Retinal pigment epithelial cell (primary cell): ENCODE measurements around the gene BANP.
"Not testable (repeated sequence)": the region's sequence is repeated elsewhere in the genome, so short reads cannot be mapped to it uniquely, and the experiment has no call there.

Experiments used
- DNase-seq: peaks from one replicate; pipeline ENCODE4 v3.0.0-alpha.2; 2010; ENCODE audit warnings: low read depth
- H3K4me3 ChIP-seq: 2 replicates; pipeline ENCODE4 v1.5.1; 2011; ENCODE audit warnings: mild to moderate bottlenecking, low read length, control low read depth, moderate library complexity
- CTCF ChIP-seq: conservative IDR thresholded peaks from 2 replicates; pipeline ENCODE4 v1.5.1; 2011; ENCODE audit warnings: low read depth, low read length, control low read depth, inconsistent platforms

Gene BANP

GRCh38 chr16:87950765-87951551, at the start of gene BANP:
BANP (plus strand) TSS chr16:87951434; CDS start chr16:87975116, 23,682 bp downstream.
- peak; percentile 99 for DNase-seq
- TF ChIP-seq CTCF: peak; percentile 58

GRCh38 chr16:87904963-87905362, 46.3 kb upstream of the BANP start:
- DNase-seq, H3K4me3 ChIP-seq: not testable (repeated sequence)

More at GRCh38 chr16:87950765-87951551, at the start of gene BANP:
- peak within 1 kb of the TSS; percentile 84 for H3K4me3 ChIP-seq

- not testable (repeated sequence) for DNase-seq
Observed at GRCh38 chr16:87905521-87905920, 45.7 kb upstream of the BANP start.

GRCh38 chr16:87908101-87908500, 43.1 kb upstream of the BANP start:
- not testable (repeated sequence) for DNase-seq, H3K4me3 ChIP-seq

More at GRCh38 chr16:87905521-87905920, 45.7 kb upstream of the BANP start:
- H3K4me3 ChIP-seq: not testable (repeated sequence)

- not testable (repeated sequence) for DNase-seq, H3K4me3 ChIP-seq
- peak; percentile 87 for TF ChIP-seq CTCF
Observed at GRCh38 chr16:87909203-87909935, 41.9 kb upstream of the BANP start.

- not testable (repeated sequence) for DNase-seq, H3K4me3 ChIP-seq
Observed at GRCh38 chr16:87911106-87911763, 40.0 kb upstream of the BANP start.

GRCh38 chr16:87912691-87913090, 38.5 kb upstream of the BANP start:
- DNase-seq: not testable (repeated sequence)

GRCh38 chr16:87914021-87914725, 37.1 kb upstream of the BANP start:
- not testable (repeated sequence) for DNase-seq, H3K4me3 ChIP-seq

More at GRCh38 chr16:87912691-87913090, 38.5 kb upstream of the BANP start:
- H3K4me3 ChIP-seq: not testable (repeated sequence)

GRCh38 chr16:87914812-87915211, 36.4 kb upstream of the BANP start:
- TF ChIP-seq CTCF: no peak
- no peak overlapping the region for H3K4me3 ChIP-seq
- no peak for DNase-seq

- DNase-seq: no peak
- no peak overlapping the region for H3K4me3 ChIP-seq
- no peak for TF ChIP-seq CTCF
Observed at GRCh38 chr16:87917503-87917902, 33.7 kb upstream of the BANP start.
